AML-193 (cell line): ENCODE measurements around the gene SETD6.

Experiments used
- DNase-seq, 2 experiments: peaks; one replicate each; lab custom pipeline; 2025; lab: John Stamatoyannopoulos, UW

The SETD6 gene

GRCh38 chr16:58508671-58509251 lies 6.6 kb upstream of the SETD6 start:
- DNase-seq, result no peak

GRCh38 chr16:58509256-58510096 lies 5.8 kb upstream of the SETD6 start:
- no peak for DNase-seq

- DNase-seq, result no peak
Measured at GRCh38 chr16:58510097-58510775, 5.1 kb upstream of the SETD6 start.

- DNase-seq, result no peak
Measured at GRCh38 chr16:58510776-58511628, 4.3 kb upstream of the SETD6 start.

- DNase-seq, result peak; percentile 44 to 47
Measured at GRCh38 chr16:58511933-58512815, 3.1 kb upstream of the SETD6 start.

GRCh38 chr16:58513874-58514273 lies 1.4 kb upstream of the SETD6 start:
- no peak for DNase-seq

GRCh38 chr16:58515871-58516767 lies 802 bp downstream of the SETD6 start:
- DNase-seq, result peak in 1 of 2 experiments; percentile 10

- no peak for DNase-seq
Measured at GRCh38 chr16:58516768-58517107, 1.4 kb downstream of the SETD6 start.

GRCh38 chr16:58518083-58518979 lies 3.0 kb downstream of the SETD6 start:
- DNase-seq, result no peak

- no peak for DNase-seq
Measured at GRCh38 chr16:58518980-58519368, 3.7 kb downstream of the SETD6 start.

- no peak for DNase-seq
Measured at GRCh38 chr16:58519707-58520106, 4.4 kb downstream of the SETD6 start.

GRCh38 chr16:58530179-58530578 lies 14.9 kb downstream of the SETD6 start:
- DNase-seq, result no peak

- DNase-seq, result no peak
Measured at GRCh38 chr16:58532414-58532813, 17.1 kb downstream of the SETD6 start.

- DNase-seq, result no peak
Measured at GRCh38 chr16:58533751-58534470, 18.6 kb downstream of the SETD6 start.

- no peak for DNase-seq
Measured at GRCh38 chr16:58535100-58535499, 19.8 kb downstream of the SETD6 start.

GRCh38 chr16:58536278-58536677 lies 21.0 kb downstream of the SETD6 start:
- no peak for DNase-seq

- DNase-seq, result no peak
Measured at GRCh38 chr16:58537124-58537906, 22.0 kb downstream of the SETD6 start.

GRCh38 chr16:58541711-58542110 lies 26.4 kb downstream of the SETD6 start:
- DNase-seq, result no peak
